Measurements from ENCODE around the gene SPATA31C2.
"Not testable (repeated sequence)": the region's sequence is repeated elsewhere in the genome, so short reads cannot be mapped to it uniquely, and the experiment has no call there.

The SPATA31C2 gene

DNA sequence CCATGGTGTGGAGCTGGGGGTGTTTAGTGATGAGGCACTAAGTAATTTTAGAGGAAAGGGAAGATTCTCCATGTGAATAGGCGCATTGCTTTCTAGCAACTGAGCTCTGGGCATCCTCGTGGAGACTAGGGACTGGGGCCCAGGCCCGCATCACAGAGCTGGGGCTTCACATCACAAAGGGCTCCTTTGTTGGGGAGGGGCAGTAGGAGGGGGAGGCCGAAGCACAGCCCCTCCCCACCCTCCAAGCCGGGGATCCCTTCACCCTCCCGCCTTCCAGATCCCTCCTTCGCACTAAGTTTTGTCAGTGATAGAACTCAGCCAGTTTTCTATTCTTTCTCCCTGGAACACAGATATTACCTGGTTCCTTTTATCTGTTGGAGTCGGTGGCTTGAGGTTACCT lies at the start of gene SPATA31C2:
SPATA31C2 (minus strand) TSS at position 101 of the 400 bp plus-strand sequence; CDS start at position 72, 29 bp downstream.
- DNase-seq (ENCODE audit: low read depth in 1 of 2, low spot score in 1 of 2), result not testable (repeated sequence)

DNA sequence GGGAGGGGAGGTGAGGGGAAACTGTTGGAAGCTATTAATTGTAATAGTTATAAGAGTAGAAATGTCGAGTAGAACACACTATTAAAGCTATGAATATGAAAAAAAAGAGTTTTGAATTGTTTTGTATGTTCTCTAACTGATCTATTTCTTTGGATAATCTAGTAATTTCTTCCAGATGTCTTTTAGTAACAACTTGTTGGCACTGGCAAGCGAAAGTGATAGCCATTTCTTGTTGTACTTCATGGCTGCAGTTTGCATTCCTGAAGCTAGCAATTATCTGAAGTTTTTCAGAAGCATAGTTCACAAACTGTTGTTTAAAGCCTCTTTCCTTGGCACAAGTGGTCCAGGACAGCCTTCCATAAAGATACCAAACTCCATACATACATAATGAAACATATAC lies 49.4 kb upstream of the SPATA31C2 start:
- no peak for DNase-seq (ENCODE audit: low read depth in 1 of 2, low spot score in 1 of 2)

DNA sequence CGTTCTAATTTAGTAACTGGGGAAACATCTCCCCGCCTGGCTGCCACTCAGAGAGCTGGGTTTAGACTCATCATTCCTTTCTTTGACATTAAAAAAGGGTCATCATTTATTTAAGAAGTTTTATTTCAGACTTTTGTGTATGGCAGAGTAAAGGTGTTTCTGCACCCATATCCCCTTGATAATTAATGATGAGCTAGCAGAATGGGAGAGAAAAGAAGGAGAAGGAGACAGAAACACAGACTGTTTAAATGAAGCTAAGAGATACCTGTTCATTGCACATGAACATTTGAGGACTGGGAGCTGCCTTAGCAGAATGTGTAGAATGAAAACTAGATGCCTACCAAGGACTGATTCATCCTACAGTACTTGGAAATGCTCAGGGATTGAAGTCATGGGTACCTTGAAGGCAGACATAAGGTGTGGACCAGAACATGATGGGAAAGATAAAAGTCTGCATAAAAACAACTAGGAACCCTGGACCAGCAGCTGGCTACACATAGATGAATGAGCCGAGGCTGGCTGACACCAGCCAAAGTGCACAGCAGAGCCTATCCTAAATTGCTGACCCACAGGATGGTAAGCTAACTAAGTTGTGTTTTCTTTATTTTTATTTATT lies 48.3 kb upstream of the SPATA31C2 start:
- no peak for DNase-seq (ENCODE audit: low read depth in 1 of 2, low spot score in 1 of 2)

GRCh38 chr9:88184976-88185375 lies 46.7 kb upstream of the SPATA31C2 start:
- no peak for DNase-seq (ENCODE audit: low read depth in 1 of 2, low spot score in 1 of 2)

- DNase-seq (ENCODE audit: low read depth in 1 of 2, low spot score in 1 of 2), result no peak
These were observed 45.7 kb upstream of the SPATA31C2 start for GRCh38 chr9:88183798-88184495.

DNA sequence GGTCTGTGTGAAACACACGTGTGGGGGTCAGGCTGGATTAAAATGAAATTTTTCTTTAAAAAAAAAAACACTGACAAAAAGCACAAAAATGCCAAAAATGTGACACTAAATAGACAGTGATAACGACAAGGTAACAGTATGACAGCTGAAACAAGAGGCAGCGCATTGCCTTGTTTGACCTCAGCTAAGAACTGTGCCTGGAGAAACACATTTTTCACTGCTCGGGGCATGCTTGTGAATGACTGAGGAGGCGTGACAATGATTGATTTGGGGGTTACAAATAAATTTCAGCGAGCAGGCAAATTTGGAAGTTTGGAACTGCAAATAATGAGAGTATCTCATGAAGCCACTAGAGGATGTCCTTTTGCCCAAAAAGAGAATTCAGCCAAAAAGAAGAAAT lies 44.2 kb upstream of the SPATA31C2 start:
- no peak for DNase-seq (ENCODE audit: low read depth in 1 of 2, low spot score in 1 of 2)

GRCh38 chr9:88180081-88180765 lies 41.9 kb upstream of the SPATA31C2 start:
- no peak for DNase-seq (ENCODE audit: low read depth in 1 of 2, low spot score in 1 of 2)

DNA sequence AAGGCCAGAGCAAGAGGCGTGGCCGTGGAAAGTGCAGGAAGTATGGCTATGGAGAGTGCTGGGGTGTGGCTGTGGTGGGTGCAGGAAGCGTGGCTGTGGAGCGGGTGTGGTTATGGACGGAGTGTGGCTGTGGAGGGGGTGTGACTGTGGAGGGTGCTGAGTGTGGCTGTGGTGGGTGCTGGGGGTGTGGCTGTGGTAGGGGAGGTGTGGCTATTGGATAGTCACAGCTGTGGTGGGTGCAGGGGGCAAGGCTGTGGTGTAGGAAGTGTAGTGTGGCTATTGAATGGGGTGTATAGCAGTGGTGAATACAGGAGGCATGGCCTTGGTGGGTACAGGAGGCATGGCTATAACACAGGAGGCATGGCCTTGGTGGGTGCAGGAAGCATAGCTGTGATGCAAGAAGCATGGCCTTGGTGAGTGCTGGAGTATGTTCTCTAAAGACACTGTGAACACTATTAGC lies 40.8 kb upstream of the SPATA31C2 start:
- DNase-seq (ENCODE audit: low read depth in 1 of 2, low spot score in 1 of 2), result no peak

DNA sequence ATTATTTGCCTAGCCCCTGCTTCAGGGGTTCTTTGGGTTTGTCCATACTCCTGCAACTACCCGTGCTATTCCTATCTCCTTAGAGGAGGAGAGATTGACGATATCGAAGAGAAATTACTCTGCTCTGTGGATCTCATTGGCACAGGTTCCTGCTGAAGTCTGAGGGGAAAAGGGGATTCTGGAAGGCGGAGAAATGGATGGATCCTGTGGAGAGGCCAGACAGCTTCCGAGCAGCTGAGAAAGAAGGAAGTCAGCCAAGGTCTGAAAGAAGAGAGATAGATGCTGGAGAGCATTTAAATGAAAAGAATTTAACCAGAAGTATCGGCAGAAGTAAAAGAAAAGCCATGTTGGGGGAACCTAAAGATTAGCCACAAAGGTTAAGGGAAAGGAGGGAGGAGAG lies 40.4 kb upstream of the SPATA31C2 start:
- no peak for DNase-seq (ENCODE audit: low read depth in 1 of 2, low spot score in 1 of 2)

- DNase-seq (ENCODE audit: low read depth in 1 of 2, low spot score in 1 of 2), result no peak
These were observed 39.1 kb upstream of the SPATA31C2 start for GRCh38 chr9:88177371-88177770.

DNA sequence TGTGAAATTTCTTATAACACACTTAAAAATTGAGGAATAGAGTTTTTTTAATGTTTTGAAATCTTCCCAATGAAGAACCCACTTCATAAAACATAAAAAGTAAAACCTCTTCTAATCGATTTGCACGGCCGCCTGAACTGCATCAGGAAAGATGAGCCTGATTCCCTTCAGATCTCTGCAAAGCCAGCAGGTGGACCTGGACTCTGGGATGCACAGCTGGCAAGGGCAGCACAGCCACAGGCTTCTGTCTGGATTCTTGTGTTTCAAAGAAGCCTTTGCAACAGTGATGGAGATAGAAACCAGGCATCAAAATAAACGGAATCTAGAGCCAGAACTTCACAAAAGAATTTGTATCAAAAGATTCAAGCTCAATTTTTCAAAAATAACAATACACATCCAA lies 36.0 kb upstream of the SPATA31C2 start:
- DNase-seq (ENCODE audit: low read depth in 1 of 2, low spot score in 1 of 2), result no peak

DNA sequence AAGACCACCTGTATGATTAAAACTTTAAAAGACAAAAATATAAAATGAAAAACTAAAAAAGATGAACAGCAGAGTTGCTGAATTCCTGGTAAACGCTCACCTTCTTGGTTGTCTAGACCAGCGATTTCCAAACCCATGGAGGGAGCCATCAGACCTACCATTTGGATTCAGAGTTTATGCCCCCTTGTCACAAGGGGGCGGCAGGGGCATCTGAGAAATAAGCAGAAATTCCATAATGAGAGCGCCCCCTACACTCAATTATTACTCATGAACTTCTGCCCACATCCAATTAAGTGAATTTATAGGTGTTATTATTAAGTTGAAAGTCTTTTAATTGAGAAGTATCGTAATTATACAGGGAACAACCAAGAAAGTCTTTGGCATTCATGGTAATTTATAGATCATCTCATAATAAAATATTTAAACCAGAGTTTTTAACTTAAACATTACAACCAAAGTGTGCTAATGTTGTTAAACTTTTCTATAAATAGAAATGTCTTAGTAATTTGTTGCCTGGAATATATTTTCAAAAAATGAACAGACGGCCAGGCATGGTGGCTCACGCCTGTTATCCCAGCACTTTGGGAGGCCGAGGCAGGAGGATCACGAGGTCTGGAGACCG lies 35.2 kb upstream of the SPATA31C2 start:
- DNase-seq (ENCODE audit: low read depth in 1 of 2, low spot score in 1 of 2), result peak; percentile 11 to 20

GRCh38 chr9:88169700-88170099 lies 31.4 kb upstream of the SPATA31C2 start:
- no peak for DNase-seq (ENCODE audit: low read depth in 1 of 2, low spot score in 1 of 2)

DNA sequence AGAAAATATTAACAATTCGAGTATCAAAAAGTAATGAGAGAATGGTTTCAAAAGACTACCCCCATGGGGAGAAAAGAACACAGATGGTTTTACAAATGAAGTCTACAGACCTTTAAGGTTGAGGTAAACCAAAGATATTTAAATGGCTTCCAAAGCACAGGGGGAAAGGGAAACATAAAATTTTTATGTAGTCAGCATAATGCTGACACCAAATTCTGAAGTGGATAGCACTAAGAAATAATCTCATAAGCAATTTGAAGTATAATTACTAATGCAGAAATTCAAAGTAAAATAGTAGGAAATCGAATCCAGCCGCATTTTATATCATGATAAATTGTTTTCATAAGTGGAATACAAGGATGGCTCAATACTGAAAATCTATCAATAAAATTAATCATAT lies 30.3 kb upstream of the SPATA31C2 start:
- no peak for DNase-seq (ENCODE audit: low read depth in 1 of 2, low spot score in 1 of 2)

DNA sequence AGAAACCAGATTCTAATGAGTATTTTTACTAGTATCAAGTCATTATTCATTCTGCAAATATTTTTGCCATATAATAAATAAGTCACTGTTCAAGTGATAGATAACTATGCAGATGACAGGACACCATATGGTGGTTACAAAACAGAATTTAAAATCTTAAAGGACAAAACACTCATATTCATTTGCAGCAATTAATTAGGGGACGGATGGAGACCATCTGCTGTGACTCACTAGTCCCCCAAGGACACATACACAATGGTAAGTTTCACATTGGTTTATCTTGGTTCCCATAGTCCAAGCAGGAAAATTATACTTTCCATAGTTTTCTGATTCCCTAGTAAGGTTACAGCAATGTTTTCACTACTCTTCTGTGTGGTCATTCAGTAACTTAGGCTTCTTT lies 28.4 kb upstream of the SPATA31C2 start:
- DNase-seq (ENCODE audit: low read depth in 1 of 2, low spot score in 1 of 2), result no peak

DNA sequence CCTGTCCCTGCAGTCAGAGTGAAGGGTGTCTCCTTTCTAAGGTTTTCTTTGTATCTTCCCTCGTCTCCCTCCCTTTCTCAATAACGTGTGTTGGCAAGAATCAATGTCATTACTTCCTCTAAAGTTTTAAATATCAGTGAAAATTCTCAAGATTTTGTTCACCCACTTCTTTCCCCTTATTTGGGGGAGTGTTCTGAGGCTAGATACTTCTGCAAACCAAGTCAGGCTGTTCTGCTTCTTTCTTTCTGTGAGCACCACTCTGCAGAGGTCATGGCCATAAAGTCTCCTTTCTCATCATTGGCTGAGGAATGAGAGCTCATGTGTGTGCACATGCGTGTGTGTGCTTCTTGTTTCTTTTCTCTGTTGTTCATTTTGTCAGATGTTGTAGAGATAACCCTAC lies 26.6 kb upstream of the SPATA31C2 start:
- DNase-seq (ENCODE audit: low read depth in 1 of 2, low spot score in 1 of 2), result no peak

DNA sequence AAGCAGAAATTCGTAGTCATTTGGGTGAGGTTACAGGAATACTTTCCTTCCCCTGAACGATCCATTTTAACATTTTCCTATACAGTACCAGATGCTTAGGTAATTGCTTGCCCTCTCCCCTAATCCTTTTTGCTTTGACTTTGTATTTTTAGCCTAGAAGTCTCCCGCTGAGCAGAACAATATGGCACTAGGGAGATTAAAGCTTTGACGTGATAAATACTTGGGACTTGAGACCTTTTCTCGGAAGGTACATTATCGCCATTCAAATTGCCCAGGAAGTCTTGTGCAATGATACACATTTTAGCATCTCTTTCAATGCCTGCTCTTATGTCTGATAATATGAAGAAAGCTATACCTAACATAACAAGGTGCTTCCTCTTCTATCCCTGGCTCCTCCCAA lies 22.9 kb upstream of the SPATA31C2 start:
- DNase-seq (ENCODE audit: low read depth in 1 of 2, low spot score in 1 of 2), result no peak

GRCh38 chr9:88143957-88144625 lies 5.8 kb upstream of the SPATA31C2 start:
- no peak for DNase-seq (ENCODE audit: low read depth in 1 of 2, low spot score in 1 of 2)

DNA sequence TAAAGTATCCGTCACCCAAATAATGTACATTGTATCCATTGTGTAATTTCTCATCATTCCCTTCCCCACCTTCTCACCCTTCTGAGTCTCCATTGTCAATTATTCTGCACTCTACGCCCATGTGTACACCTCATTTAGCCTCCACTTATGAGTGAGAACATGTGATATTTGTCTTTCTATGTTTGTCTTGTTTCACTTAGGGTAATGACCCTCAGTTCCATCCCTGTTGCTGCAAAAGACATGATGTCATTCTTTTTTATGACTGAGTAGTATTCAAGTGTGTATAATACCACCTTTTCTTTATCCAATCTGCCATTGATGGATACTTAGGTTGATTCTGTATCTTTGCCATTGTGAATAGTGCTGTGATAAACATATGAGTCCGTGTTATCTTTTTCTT lies 4.9 kb upstream of the SPATA31C2 start:
- no peak for DNase-seq (ENCODE audit: low read depth in 1 of 2, low spot score in 1 of 2)

DNA sequence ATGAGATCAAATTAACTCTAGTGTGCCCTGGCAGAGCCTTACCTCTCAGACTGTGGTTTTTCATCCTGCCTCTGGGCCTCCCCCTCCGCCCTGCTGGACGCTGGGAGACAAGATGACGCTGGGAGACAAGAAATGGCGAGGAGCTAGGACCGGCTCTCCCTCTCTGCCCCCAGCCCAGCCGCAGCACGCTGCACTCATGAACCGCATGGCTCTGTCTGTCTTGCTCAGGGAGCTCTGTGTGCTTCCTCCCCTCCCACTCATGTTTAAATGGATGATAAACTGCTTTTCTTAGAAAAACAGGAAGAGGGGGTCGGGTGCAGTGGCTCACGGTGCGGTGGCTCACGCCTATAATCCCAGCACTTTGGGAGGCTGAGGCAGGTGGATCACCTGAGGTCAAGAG lies 4.7 kb downstream of the SPATA31C2 start:
- DNase-seq (ENCODE audit: low read depth in 1 of 2, low spot score in 1 of 2), result not testable (repeated sequence)

DNA sequence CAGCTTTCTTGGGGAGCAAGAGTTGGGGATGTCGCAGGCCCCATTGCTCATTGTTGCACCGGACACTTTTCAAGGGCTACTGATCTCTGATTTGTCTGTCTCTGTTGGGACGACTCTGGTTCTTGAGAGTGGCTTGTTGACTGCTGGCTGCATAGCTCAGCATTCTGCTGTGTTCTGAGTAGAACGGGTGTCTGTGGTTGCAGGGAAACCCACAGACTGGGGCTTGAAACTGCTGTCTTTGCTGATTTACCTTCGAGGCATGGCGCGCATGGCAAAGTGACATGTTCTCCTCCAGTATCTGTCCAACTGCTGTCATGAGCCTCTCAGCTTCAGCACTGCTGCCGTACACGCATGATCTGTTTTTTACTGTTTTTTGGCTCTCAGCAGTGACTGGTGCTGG lies 8.7 kb downstream of the SPATA31C2 start:
- not testable (repeated sequence) for DNase-seq (ENCODE audit: low read depth in 1 of 2, low spot score in 1 of 2)
